SK-N-DZ (cell line): ENCODE data around the gene TSTD1.
"Not testable (repeated sequence)": the region's sequence is repeated elsewhere in the genome, so short reads cannot be mapped to it uniquely, and the experiment has no call there.

Source experiments
- DNase-seq: peaks from one replicate; pipeline ENCODE4 v3.0.0-alpha.2; 2015; ENCODE audit warnings: low spot score

The TSTD1 gene

DNA sequence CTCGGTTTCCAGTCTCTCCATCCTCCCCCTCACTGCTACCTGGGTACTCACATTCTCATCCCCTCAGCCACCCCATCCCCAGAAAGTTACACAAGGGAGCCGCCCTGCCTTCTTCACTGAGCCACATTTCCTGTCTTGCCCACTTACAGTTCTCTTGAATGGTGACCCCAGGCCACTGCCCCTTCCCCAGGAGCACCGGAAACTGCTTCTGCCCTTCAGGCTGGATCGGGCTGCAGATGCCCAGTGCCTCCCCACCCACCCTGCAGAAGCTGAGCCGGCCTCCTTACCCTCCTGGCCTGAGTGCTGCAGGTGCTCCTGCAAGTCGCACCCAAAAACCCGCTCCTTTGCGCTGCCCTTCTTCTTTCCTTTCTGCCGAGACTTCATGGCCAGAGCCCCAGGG lies 30.5 kb upstream of the TSTD1 start:
- DNase-seq: no peak

DNA sequence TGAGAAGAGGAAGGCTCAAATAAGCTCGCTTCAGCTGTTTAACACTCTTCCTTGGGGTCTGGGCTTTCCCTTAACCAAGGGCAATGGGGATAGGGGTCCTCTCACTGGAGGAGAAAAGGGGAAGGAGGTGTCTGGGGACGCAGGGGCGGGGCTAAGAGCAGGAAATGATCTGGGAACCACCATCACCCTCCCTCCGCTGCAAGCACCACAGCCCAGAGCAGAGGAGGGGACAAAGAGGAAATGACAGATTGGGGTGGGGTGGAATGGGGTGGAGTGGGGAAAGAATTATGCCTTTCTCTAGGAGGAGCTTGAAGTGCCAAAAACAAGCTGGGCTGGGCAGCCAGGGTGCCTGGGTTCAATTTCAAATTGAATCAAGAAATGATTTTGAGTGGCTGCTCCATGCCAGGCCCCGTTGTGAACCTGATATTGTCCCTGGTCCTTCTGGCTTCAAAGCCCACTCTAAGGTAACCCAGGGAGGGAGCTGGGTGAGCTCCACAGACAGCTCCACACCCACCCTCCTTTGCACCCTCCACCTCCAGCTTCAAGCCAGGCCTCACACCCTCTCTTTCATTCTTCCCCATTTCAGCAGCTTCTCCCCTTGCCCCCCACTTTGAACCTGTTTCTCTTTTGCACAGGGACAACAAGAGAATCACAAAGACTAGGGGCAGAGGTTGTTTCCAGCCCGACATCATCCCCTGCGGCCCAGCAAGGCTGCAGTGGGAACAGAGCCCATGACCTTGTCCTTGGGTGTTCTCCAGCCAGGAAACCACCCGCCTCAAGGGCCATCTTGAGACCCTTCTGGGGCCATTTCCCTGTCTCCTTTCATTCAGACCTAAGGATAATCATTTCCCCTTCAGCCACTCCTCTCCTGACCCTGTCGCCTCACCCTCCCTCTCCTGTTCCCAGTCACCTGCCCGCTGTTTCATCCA lies 29.8 kb upstream of the TSTD1 start:
- no peak for DNase-seq

DNA sequence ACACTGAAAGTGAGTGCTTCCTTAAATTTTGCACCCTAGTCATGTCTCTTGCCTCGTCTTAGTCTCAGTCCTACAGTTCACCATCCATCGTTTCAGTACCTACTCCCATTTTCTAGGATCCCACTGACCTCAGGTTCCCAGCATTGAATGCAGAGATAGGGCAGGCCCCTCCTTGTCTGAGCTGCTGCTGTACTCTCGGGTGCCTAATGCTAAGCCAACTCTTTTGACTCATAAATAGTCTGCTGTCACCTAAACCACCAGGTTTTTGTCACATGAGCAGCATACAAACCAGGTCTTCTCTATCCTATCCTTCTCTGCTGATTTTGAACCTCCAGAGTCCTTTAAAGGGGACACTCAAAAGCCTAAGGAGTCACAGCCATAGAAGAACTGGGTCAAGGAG lies 27.9 kb upstream of the TSTD1 start:
- no peak for DNase-seq

DNA sequence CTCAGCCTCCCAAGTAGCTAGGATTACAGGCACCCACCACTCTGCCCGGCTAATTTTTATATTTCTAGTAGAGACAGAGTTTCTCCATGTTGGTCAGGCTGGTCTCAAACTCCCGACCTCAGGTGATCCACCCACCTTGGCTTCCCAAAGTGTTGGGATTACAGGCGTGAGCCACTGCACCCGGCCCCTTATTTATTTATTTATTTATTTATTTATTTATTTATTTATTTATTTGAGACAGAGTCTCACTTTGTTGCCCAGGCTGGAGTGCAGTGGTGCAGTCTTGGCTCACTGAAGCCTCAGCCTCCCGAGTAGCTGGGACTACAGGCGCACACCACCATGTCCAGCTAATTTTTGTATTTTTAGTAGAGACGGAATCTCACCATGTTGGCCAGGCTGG lies 26.9 kb upstream of the TSTD1 start:
- DNase-seq: not testable (repeated sequence)

DNA sequence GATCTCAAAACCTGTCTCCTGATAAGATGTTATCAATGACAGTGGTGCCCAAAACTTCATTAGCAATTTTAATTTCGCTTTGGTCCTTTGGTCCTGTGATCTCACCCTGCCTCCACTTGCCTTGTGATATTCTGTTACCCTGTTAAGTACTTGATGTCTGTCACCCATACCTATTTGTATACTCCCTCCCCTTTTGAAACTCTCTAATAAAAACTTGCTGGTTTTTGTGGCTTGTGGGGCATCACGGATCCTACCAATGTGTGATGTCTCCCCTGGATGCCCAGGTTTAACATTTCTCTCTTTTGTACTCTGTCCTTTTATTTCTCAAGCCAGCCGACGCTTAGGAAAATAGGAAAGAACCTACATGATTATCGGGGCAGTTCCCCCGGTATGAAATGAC lies 25.2 kb upstream of the TSTD1 start:
- DNase-seq: not testable (repeated sequence)

DNA sequence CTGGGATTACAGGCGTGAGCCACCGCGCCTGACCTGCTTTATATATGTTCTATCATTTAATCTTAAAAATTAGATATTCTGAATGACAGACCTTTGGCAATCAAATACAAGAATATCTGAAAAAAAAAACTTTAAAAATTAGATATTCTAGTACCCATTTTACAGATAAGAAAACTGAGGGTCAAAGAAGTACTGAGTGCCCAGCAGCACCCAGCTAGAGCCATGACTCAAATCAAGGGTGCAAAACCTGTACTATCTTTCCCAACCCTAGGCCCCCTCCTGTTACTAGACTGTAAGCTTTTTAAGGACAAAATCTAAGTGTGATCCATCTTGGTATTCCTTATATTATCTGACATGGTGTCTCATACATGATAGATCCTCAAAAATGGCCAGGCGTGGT lies 22.7 kb upstream of the TSTD1 start:
- no peak for DNase-seq

DNA sequence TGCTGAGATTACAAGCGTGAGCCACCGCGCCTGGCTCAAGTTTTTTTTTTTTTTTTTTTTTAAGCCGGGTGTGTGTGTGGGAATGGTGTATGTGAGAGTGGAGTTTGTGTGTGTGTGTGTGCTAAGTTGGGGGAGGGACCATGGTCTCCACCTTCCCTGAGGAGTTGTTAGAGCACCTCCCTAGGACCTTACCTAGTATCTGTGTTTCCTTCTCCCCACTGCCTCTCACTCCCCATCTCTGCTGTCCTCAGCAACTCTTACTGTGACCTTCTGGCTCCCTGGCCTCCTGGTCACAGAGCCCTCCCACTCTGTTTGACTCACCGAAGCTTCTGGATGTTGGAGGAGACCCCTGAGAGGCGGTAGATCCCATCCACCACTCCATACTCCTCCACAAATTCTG lies 20.5 kb upstream of the TSTD1 start:
- no peak for DNase-seq

DNA sequence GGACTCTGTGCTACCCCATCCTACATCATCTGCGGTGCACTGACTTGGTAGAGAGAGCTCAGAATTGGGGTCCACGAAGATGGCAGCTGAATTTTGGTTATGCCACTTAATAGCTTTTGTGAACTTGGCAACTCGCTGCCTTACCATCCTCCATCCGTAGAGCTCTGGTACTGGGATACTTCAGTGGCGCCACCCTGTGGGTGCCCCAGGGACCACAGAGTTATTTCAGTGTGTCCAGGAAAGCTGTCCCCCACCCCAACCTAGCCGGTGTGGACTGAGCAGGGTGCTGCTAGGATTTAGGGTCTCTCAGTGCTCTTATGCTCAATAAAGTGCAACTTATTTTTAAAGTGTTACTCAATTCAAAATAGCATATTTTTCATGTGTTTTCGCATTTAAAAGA lies 16.0 kb upstream of the TSTD1 start:
- no peak for DNase-seq

DNA sequence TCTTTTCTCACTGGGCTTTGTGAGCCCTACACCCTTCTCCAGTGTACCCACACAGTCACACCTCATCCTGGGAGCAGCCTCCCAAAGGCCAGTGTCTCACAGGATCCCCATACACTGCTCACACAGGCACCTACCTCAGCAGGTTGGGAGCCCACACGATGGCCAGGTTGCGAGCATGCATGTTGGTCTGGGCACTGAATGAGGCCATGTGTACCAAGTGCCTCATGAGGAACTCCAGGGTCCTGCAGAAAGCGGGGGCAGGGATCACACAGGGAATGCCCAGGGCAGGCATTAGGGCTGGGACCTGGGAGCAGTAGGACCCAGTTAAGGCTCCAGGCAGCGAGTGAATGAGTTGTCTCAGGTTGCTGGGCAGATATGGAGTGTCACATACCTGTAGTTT lies 15.5 kb upstream of the TSTD1 start:
- no peak for DNase-seq

DNA sequence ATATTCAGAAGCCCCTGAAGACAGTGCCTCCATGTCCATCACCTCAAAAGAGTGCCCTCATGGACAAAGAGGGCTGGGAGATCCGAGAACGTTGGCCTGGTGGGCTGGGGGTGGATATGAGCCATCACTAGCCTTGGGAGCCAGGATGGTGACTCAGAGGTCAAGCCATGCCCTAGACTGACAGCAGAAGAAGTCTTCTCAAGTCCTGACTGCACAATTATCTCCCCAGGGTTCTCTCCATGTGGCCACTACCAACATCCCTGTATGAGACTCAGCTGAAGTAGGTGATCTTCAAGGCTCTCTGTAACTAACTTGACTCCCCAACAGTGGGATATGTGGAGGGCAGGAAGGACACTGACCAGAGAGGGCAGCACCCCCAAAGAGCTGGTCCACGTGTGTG lies 14.1 kb upstream of the TSTD1 start:
- no peak for DNase-seq

DNA sequence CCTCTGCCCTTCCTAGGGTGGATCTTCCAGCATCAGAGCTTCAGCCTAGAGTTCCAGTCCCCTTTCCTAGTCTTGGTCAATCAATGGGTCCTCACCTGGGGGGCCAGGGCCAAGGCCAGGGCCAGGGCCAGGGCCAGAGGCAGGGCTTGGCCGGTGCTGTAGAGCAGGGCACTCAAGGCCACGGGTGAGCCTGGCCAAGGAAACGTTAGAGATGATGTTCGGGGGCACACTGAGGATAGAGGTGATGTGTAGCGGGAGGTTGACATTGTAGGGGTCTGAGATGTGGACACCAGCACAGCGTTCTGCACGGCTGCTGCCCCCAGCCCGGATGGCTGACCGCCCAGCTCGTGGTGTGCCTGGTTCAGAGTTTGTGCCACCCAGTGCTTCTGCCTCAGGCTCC lies 12.5 kb upstream of the TSTD1 start:
- no peak for DNase-seq

DNA sequence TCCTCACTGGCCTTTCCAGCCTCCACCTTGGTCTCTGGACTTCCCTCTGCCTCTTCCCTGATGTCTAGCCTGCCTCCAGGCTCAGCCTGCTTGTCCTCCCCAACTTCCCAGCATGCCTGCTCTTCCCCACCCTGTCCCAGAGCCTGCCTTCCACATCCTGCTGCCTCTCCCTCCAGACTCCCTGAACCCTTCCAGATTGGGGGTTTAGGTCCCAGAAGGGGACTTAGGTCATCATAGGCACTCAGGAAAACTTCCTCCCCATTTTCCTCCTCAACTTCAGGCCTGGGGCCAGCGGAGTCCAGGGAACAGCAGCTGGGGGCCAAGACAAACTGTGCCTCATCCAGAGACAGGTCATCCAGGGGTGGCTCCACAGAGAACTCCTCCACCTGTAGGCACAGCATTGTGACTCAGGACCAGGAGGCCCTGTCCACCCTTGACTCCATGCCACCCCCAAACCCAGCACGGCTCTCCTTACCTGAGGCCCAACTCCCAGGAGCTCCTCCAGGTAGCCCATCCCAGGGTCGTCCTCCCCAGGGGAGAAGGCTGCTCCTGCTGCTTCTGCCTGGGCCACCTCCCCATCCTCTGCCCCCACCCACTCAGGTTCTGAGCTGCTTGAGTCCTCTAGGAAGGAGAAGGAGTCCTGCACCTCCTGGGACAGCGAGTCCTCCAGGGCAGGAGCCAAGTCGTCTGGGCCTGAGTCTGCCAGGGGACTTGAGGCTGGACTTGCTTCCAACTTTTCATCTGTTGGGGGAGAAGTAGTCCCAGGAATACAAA lies 10.4 kb upstream of the TSTD1 start:
- DNase-seq: no peak

DNA sequence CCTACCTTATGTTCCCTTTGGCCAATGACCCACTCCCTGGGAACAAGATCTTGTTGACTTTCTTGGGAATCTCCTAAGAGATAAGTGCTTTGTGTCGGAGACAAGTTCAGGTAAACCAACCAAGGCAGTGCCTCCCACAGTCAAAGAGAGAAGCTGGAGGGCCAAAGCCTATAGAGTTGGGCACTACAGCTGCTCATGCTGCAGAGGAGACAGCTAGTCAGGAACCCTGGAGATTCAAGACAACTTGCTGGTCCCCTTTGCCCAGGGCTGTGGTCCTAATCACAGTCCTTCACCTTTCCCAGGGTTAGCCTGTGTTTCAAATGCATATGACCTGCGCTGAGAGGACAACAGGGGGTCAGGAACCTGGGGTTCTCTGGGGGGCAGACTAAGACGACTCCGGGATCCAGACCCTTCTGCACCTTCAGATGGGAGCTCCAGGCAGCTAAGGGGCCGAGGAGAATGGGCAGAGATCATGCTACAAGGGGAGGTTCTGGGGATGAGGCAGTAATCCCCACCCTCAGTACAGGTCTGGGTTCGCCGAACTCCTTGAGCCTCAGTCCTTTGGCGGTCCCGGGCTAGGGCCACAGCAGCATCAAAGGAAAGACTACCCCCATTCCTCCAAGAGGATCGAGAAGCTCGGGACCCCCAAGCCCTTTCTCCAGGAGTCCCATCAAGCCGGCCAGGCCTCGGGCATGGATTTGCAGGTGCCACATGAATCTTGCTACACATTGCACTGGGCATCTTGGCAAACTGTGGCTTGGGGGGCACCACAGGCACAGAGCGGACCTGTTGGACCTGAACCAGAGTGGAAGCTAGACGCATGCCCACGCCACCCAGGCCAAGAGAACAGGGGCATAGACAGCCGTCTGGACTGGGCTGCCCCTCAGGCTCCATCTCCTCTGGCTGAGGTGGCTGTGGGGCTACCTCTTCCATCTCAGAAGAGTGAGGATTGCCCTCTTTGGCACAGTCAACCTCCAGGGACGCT lies 9.0 kb upstream of the TSTD1 start:
- DNase-seq: no peak

DNA sequence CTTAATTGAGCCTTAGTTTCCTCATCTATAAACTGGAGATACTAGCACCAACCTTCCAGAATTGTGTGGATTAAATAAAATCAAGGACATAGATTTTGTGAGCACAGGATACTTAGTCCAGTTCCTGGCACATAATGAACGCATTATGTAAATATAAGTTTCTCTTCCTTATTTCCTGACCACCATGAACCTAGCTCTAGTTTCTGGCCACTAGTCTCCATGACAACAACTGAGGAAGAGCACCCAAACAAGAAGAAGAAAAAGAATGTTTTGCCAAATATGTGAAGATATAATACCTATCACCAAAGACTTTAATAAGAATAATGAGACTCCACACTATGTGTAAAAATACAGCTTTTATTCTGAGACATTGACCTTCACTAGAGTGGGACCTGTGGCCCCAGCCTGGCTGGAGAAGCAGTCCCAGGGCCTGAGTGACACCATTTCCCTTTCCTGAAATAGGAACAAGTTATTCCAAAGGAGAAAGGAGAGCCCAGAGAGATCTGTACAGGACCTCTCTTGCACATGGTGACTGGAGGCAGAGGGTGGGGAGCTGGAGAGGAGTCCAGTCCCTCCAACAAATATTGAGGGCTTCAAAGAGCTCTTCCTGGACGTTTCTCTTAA lies 8.0 kb upstream of the TSTD1 start:
- DNase-seq: no peak

DNA sequence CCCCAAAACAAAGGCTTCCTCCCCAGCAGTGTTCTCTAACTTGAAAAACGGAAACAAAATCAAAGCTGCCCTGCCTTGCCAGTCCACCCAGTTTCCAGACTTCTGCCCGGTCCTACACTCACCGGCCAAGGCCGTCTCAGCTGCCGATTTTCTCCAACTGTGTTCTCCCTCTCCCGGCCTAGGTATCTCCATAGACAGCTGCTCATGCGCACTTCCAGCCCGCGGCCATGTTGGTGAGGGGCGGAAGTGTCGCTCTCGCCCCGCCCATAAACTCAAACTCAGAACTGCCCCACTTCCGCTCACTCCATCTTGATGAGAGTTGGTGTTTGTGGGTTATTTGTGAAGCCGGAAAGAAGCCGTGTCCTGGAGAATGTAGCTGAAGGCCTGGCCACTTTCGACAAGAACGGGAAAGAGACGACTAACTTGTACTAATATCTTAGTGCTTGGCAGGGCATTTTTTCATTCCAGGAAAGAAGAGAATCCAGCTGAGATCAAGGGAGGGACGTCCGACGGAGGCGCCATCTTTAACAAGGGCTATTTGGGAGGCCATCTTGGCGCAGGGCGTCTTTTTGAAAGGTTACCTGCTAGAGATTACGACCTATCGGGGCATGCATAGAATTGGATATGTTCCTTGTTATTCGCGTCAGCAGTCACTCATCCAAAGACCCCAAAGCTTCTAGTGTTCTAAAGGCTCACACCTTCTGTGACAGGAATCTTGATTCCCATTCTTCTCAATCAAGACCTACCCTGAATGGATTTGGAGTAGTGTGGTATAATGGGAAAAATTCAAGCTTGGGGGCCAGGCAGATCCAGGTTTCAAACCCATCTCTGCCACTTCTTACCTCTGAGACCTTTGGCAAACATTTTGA lies 7.2 kb upstream of the TSTD1 start, which contains the start of gene USF1:
TSS of gene USF1 (minus strand) at position 242 of the 869 bp plus-strand sequence. CDS start 2,702 bp downstream, outside the sequence.
- DNase-seq: peak; percentile 97

DNA sequence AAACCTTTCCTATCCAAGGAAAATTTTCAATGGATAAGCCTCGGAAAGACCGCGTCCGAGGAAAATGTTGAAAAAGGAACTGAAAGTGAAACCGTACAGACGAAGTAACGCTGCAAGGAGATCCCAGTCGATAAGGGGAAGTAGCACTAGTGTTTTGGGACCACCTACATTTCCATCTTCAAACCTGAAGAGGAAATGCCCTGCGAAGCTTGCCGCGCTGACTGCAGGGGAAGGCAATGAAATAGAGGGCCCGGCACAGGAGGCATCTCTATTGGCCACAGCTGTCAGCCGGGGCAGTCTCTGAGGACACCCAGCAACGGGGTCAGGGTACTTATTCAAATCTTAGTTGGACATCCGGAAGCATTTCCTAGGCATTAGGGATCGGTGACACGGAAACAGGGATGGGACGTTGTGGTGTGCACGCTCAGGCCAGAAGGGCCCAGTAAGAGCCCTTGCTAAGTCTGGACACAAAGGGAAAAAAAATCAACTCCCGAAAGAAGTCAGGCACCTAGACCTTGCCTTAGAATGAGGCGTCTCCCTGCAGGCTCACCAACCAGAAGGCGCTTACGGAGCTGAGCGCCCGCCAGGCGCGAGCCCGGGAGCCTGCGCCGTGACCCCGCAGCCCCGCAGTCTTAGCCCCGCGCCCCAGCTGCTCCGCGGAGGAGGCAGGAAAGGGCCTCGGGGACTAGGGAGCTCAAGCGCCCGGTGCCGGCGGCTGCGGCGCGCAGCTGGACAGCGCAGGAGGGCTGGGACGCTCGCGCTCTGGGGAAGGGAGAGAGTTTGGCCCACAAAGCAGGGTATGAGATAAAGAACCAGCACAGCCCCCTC lies 6.4 kb upstream of the TSTD1 start:
- peak; percentile 83 for DNase-seq

DNA sequence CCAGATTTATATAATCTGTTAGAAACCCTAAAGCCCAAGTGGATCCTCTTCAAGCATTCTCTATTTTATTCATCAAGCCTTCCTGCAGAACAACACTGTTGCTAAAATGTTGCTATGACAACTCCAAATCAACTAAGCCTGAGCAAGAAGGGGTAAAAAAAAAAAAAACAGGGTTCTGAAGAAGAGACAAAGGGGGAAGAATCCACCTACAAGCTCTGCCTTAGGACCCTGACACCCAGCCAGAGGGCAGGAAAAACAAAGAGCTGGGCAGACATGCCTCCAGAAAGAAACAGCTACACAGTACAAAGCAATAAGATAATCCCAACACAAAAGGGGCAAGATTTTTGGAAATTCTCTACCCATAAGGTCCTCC lies 5.8 kb upstream of the TSTD1 start:
- DNase-seq: no peak

DNA sequence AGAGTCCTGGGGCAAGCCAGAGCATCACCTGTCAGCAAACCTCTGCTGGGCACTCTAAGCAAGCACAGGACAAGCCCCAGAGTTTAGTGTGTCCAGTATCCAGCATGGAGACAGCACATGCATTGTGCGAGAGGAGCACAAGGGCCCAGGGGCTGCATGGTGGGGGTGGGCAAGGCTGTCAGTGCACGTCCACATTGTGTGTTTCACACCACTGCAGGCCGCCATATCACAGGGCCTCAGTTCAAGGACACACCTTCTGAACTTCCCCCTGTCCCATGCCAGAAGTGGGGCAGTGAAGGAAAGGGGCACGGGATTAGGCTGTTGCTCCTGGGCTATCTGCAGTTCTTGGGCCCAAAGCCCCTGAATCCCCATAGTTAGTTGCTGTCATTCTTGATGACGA lies 782 bp upstream of the TSTD1 start:
- DNase-seq: no peak

DNA sequence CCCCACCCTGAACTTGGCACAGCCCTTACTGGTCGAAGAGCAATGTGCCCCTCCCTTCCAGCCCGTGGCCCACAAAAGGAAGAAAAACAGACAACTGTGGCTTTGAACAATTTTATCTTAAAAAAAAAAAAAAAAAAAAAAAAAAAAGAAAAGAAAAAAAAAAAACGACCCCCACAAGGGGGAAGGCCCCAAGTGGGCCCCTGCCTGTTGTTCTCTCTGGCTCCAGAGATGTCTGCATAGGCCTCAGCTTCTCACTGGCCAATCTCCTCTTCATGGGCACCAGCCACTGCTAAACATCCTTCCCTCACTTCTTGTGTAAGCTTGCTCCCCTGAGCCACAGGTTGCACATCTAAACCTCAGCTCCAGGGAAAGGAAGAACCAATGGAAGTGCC lies 386 bp upstream of the TSTD1 start:
- no peak for DNase-seq
